Activated T-helper 17 cell treated with anti-CD3 and anti-CD28 coated beads, Interleukin-2, amount 50 U/mL, for 72 hours (primary cell): ENCODE results near the gene CCDC92B. TPM values are rescaled to one million over a fixed set of nuclear protein-coding genes. Genes with fewer than 3 reads are reported as not detected.
A peak's percentile ranks its signal among the peaks of the same experiment; 100 is the strongest.

Experiments
- ATAC-seq: fragments of 150-1000 bp; cut with Tn5 transposase; replicated peaks from 2 replicates; pipeline ENCODE4 v1.10.0; 2021; ENCODE audit warnings: mild to moderate bottlenecking, moderate library complexity
- H3K27ac Mint-ChIP-seq: one replicate; pipeline ENCODE4 v1.8.0; 2022; ENCODE audit warnings: mixed read lengths
- H3K27me3 Mint-ChIP-seq: one replicate; pipeline ENCODE4 v1.8.0; 2022; ENCODE audit warnings: mixed read lengths
- H3K36me3 Mint-ChIP-seq: one replicate; pipeline ENCODE4 v1.8.0; 2022; ENCODE audit warnings: low read depth, mild to moderate bottlenecking, mixed read lengths
- H3K4me1 Mint-ChIP-seq: one replicate; pipeline ENCODE4 v1.8.0; 2022; ENCODE audit warnings: mixed read lengths
- H3K4me3 Mint-ChIP-seq: one replicate; pipeline ENCODE4 v1.8.0; 2022; ENCODE audit warnings: mild to moderate bottlenecking, mixed read lengths
- H3K9me3 Mint-ChIP-seq: one replicate; pipeline ENCODE4 v1.8.0; 2022; ENCODE audit warnings: mixed read lengths
- total RNA-seq, 2 donors: library from RNA; stranded (reverse); gene quantifications; one replicate each; pipeline ENCODE4 v1.2.3, GENCODE V29; 2022

CCDC92B gene
- total RNA-seq, 2 donors from 2014 or later = 0.11 TPM; not detected in 1

- no peak for ATAC-seq
- H3K36me3 Mint-ChIP-seq = no peaks in the 10 kb centered on the region
- H3K4me1 Mint-ChIP-seq = peaks cover 7% of the 10 kb centered on the region
- no peak overlapping the region for H3K27ac Mint-ChIP-seq
- no peaks in the 10 kb centered on the region for H3K9me3 Mint-ChIP-seq
- no peaks in the 10 kb centered on the region for H3K27me3 Mint-ChIP-seq
- no peak overlapping the region for H3K4me3 Mint-ChIP-seq
Measured at GRCh38 chr17:2719861-2720260, 29.6 kb downstream of the CCDC92B start.

- no peaks in the 10 kb centered on the region for H3K36me3 Mint-ChIP-seq
- H3K4me3 Mint-ChIP-seq = no peak overlapping the region
- no peaks in the 10 kb centered on the region for H3K27me3 Mint-ChIP-seq
- H3K4me1 Mint-ChIP-seq = peaks cover 7% of the 10 kb centered on the region
- ATAC-seq = no peak
- no peaks in the 10 kb centered on the region for H3K9me3 Mint-ChIP-seq
- no peak overlapping the region for H3K27ac Mint-ChIP-seq
Measured at GRCh38 chr17:2718150-2718938, 31.1 kb downstream of the CCDC92B start.

GRCh38 chr17:2716649-2717048, 32.8 kb downstream of the CCDC92B start:
- H3K4me1 Mint-ChIP-seq = peaks cover 11% of the 10 kb centered on the region
- H3K27me3 Mint-ChIP-seq = no peaks in the 10 kb centered on the region
- no peak for ATAC-seq
- H3K4me3 Mint-ChIP-seq = no peak overlapping the region
- H3K36me3 Mint-ChIP-seq = no peaks in the 10 kb centered on the region
- H3K27ac Mint-ChIP-seq = no peak overlapping the region
- H3K9me3 Mint-ChIP-seq = no peaks in the 10 kb centered on the region

GRCh38 chr17:2713881-2714280, 35.6 kb downstream of the CCDC92B start:
- H3K27ac Mint-ChIP-seq = no peak overlapping the region
- no peaks in the 10 kb centered on the region for H3K9me3 Mint-ChIP-seq
- H3K27me3 Mint-ChIP-seq = no peaks in the 10 kb centered on the region
- no peak overlapping the region for H3K4me3 Mint-ChIP-seq
- peaks cover 20% of the 10 kb centered on the region for H3K4me1 Mint-ChIP-seq
- ATAC-seq = no peak
- peaks cover 9% of the 10 kb centered on the region for H3K36me3 Mint-ChIP-seq

- Mint-ChIP-seq H3K4me3 (peak overlapping the region; percentile 96), H3K27ac (peak overlapping the region; percentile 93), H3K4me1 (peaks cover 23% of the 10 kb centered on the region), H3K27me3 (no peaks in the 10 kb centered on the region), H3K9me3 (no peaks in the 10 kb centered on the region), H3K36me3 (peaks cover 9% of the 10 kb centered on the region)
- ATAC-seq = peak; percentile 2
Measured at GRCh38 chr17:2712300-2713043, 37.0 kb downstream of the CCDC92B start.

GRCh38 chr17:2711608-2712299, 37.7 kb downstream of the CCDC92B start, which contains the start of gene CLUH:
Gene CLUH (minus strand): TSS chr17:2711764. CDS start chr17:2711661, 103 bp downstream.
- peak within 1 kb of the TSS; percentile 96 for H3K4me3 Mint-ChIP-seq
- H3K4me1 Mint-ChIP-seq = peaks cover 23% of the 10 kb centered on the region
- peaks cover 9% of the 10 kb centered on the region for H3K36me3 Mint-ChIP-seq
- no peaks in the 10 kb centered on the region for H3K9me3 Mint-ChIP-seq
- no peaks in the 10 kb centered on the region for H3K27me3 Mint-ChIP-seq
- H3K27ac Mint-ChIP-seq = peak within 1 kb of the TSS; percentile 93
- peak; percentile 97 for ATAC-seq

- Mint-ChIP-seq H3K4me1 (peaks cover 23% of the 10 kb centered on the region), H3K36me3 (peaks cover 9% of the 10 kb centered on the region), H3K4me3 (peak overlapping the region; percentile 96), H3K27ac (peak overlapping the region; percentile 91), H3K27me3 (no peaks in the 10 kb centered on the region), H3K9me3 (no peaks in the 10 kb centered on the region)
- ATAC-seq = peak; percentile 1
Measured at GRCh38 chr17:2710803-2711607, 38.4 kb downstream of the CCDC92B start.

GRCh38 chr17:2710071-2710802, 39.2 kb downstream of the CCDC92B start:
- ATAC-seq = no peak
- H3K27me3 Mint-ChIP-seq = no peaks in the 10 kb centered on the region
- H3K4me3 Mint-ChIP-seq = peak overlapping the region; percentile 87
- H3K4me1 Mint-ChIP-seq = peaks cover 23% of the 10 kb centered on the region
- peak overlapping the region; percentile 91 for H3K27ac Mint-ChIP-seq
- peaks cover 15% of the 10 kb centered on the region for H3K36me3 Mint-ChIP-seq
- no peaks in the 10 kb centered on the region for H3K9me3 Mint-ChIP-seq

GRCh38 chr17:2709183-2709661, 40.2 kb downstream of the CCDC92B start:
- no peak for ATAC-seq
- Mint-ChIP-seq H3K27me3 (no peaks in the 10 kb centered on the region), H3K27ac (peak overlapping the region; percentile 91), H3K4me1 (peaks cover 23% of the 10 kb centered on the region), H3K9me3 (no peaks in the 10 kb centered on the region), H3K36me3 (peaks cover 25% of the 10 kb centered on the region), H3K4me3 (peak overlapping the region; percentile 87)

GRCh38 chr17:2708585-2709182, 40.8 kb downstream of the CCDC92B start:
- peaks cover 28% of the 10 kb centered on the region for H3K36me3 Mint-ChIP-seq
- no peak for ATAC-seq
- H3K27ac Mint-ChIP-seq = peak overlapping the region; percentile 91
- H3K4me1 Mint-ChIP-seq = peaks cover 23% of the 10 kb centered on the region
- H3K9me3 Mint-ChIP-seq = no peaks in the 10 kb centered on the region
- H3K4me3 Mint-ChIP-seq = peak overlapping the region; percentile 87
- no peaks in the 10 kb centered on the region for H3K27me3 Mint-ChIP-seq

GRCh38 chr17:2707721-2708584, 41.5 kb downstream of the CCDC92B start:
- Mint-ChIP-seq H3K9me3 (no peaks in the 10 kb centered on the region), H3K27ac (peak overlapping the region; percentile 91), H3K36me3 (peaks cover 34% of the 10 kb centered on the region), H3K4me3 (peak overlapping the region; percentile 87), H3K4me1 (peaks cover 23% of the 10 kb centered on the region), H3K27me3 (no peaks in the 10 kb centered on the region)
- ATAC-seq = no peak

- no peaks in the 10 kb centered on the region for H3K9me3 Mint-ChIP-seq
- H3K27me3 Mint-ChIP-seq = no peaks in the 10 kb centered on the region
- H3K36me3 Mint-ChIP-seq = peaks cover 43% of the 10 kb centered on the region
- H3K4me1 Mint-ChIP-seq = peaks cover 16% of the 10 kb centered on the region
- no peak overlapping the region for H3K4me3 Mint-ChIP-seq
- ATAC-seq = no peak
- no peak overlapping the region for H3K27ac Mint-ChIP-seq
Measured at GRCh38 chr17:2706911-2707510, 42.4 kb downstream of the CCDC92B start.
